Suprapubic skin (tissue), 3 donors: ENCODE results near the gene CSMD2.

Source experiments
- POLR2AphosphoS5 ChIP-seq, 3 donors: sonication (generic); formaldehyde crosslinking; IDR thresholded peaks; one replicate each; pipeline ENCODE4 v1.6.1; 2017; ENCODE audit warnings: antibody characterized with exemption in 3 of 3
- TF ChIP-seq, protein P1 (sequence below), 2 donors: fragments of 200-600 bp in 1 of 2; fragments of 450-650 bp in 1 of 2; sonication (generic) in 1 of 2; IDR thresholded peaks; one replicate each; pipeline ENCODE4 v1.5.1; 2016 to 2019; ENCODE audit warnings: antibody characterized with exemption in 2 of 2, mild to moderate bottlenecking in 1 of 2, moderate library complexity in 1 of 2

DNA sequence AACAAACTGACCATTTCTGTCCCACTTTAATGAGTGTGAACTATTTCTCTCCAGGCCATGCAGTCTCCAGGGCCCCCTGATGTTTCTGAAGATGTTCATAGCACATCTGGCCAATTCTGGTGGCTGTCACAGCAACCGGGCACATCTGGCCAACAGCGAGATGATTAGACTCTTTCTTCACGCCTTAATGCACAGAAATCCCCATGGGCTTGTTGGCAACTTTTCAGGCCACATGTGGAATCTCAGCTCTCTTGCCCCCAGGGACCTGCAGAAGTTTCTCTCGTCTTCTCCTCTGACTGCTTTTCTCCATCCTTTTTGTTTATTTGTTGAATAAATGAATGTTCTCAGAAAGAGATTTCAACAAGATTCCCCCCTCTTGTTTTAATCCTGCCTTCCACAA lies 372.4 kb downstream of the CSMD2 start:
- TF ChIP-seq, protein P1, sequence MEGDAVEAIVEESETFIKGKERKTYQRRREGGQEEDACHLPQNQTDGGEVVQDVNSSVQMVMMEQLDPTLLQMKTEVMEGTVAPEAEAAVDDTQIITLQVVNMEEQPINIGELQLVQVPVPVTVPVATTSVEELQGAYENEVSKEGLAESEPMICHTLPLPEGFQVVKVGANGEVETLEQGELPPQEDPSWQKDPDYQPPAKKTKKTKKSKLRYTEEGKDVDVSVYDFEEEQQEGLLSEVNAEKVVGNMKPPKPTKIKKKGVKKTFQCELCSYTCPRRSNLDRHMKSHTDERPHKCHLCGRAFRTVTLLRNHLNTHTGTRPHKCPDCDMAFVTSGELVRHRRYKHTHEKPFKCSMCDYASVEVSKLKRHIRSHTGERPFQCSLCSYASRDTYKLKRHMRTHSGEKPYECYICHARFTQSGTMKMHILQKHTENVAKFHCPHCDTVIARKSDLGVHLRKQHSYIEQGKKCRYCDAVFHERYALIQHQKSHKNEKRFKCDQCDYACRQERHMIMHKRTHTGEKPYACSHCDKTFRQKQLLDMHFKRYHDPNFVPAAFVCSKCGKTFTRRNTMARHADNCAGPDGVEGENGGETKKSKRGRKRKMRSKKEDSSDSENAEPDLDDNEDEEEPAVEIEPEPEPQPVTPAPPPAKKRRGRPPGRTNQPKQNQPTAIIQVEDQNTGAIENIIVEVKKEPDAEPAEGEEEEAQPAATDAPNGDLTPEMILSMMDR (IDR thresholded peaks at IDR 0.05) = no peak
- TF ChIP-seq POLR2AphosphoS5 (IDR thresholded peaks at IDR 0.05) = no peak
